Measurements from ENCODE around the gene MVD. TPM values are rescaled to one million over a fixed set of nuclear protein-coding genes. Genes with fewer than 3 reads are reported as not detected.

Gene MVD
- total RNA-seq, 5 donors from 2014 or later (not counting 1 experiment from before 2014, with no cell fraction given), result 52.3 to 81.4 (median 63.4) TPM

DNA sequence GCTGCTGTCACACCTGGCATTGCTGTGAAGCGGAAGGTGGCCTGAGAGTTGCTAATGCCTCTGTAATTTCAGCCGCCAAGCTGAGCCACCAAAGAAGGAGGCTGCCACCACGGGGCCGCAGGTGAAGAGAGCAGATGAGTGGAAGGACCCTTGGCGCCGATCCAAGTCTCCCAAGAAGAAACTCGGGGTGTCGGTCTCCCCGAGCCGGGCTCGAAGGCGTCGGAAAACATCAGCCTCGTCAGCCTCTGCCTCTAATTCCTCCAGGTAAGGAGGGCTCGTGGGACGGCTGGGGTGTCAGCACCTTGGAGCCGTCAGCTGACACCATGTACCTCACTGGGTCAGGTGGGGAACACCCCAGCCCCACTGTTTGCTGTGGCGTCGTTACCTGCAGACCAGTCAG is 40.8 kb downstream of the MVD start:
- Mint-ChIP-seq H3K4me1 (peaks cover 24 to 48% (median 40%) of the 10 kb centered on the region in 3 donors), H3K27me3 (no peaks in the 10 kb centered on the region), H3K9me3 (no peaks in the 10 kb centered on the region), H3K4me3 (no peak overlapping the region), H3K27ac (peak overlapping the region; percentile 39 to 59), H3K36me3 (peaks cover 44% of the 10 kb centered on the region)
- ChIA-PET POLR2A (no interaction called here), CTCF (no interaction called here)
- H3K4me3 ChIP-seq (ENCODE audit: control insufficient read depth in 1 of 2, extremely low read depth in 1 of 2, low read length in 1 of 2), result no peak overlapping the region
- peaks cover 0 to 47% of the 10 kb centered on the region in 2 experiments for H3K4me1 ChIP-seq (ENCODE audit: control insufficient read depth in 1 of 2, extremely low read depth in 1 of 2, insufficient read depth in 2 of 2, low read length in 2 of 2)
- no peak for ATAC-seq (replicated peaks in 1 of 4)
- no peaks in the 10 kb centered on the region for H3K9me3 ChIP-seq
- no peak for DNase-seq
- WGBS (ENCODE audit: insufficient coverage), result 99% methylated on average over 17 of the region's 19 CpGs
- H3K27me3 ChIP-seq (replicated peaks in 1 of 2; ENCODE audit: control insufficient read depth in 2 of 2, extremely low read depth in 1 of 2, insufficient read depth in 2 of 2, low read length in 1 of 2), result no peaks in the 10 kb centered on the region
- peak overlapping the region; percentile 53 for H3K27ac ChIP-seq (ENCODE audit: low read length)
- H3K36me3 ChIP-seq (ENCODE audit: control insufficient read depth in 2 of 2, extremely low read depth in 1 of 2, insufficient read depth in 1 of 2, low read length in 1 of 2), result peaks cover 24 to 72% of the 10 kb centered on the region in 2 donors

DNA sequence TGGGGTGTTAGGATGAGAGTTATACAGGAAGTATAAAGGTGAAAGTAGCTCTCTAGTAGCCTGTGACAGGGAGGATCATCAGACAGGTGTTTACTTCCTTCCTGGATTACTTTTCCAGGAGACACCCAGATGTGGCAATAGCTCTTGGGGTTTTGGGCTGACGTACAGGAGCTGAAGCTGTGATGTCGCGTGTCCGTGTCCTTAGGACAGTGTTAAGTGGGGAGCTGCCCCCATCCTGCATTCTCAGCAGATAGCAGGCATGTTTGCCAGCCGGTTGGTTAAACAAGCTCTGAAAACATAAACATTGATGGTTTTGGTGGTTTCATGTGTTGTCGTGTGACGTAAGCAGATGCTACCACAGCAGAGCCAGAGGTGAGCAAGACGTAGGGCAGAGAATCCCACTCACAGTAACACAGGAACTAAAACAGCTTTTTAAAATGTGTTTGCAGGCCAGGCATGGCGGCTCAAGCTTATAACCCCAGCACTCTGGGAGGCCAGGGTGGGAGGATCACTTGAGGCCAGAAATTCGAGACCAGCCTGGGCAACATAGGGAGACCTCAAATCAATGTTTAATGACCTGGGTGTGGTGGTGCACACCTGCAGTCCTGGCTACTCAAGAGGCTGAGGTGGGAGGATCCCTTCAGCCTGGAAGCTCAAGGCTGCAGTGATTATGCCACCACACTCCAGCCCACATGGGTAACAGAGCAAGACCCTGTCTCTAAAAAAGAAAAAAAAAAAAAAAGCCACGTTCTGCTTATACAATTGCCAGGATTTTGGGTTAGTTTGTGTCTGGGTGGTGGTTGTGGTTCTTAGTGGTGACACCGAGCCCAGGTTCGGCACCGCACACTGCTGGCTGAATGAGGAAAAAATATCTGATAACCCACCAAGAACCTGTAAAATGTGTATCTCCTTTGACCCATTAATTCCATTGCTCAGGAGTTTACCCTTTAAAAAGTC is 42.8 kb downstream of the MVD start:
- H3K4me1 Mint-ChIP-seq, result peaks cover 34 to 51% (median 43%) of the 10 kb centered on the region in 3 donors
- DNase-seq (peak; percentile 28 to 92 (median 76)), ATAC-seq (replicated peaks in 1 of 4) (peak; percentile 83 to 88 (median 86))
- no peaks in the 10 kb centered on the region for H3K27me3 ChIP-seq (replicated peaks in 1 of 2; ENCODE audit: control insufficient read depth in 2 of 2, extremely low read depth in 1 of 2, insufficient read depth in 2 of 2, low read length in 1 of 2)
- 37% methylated on average over 6 of the region's 14 CpGs for WGBS (ENCODE audit: insufficient coverage)
- H3K4me1 ChIP-seq (ENCODE audit: control insufficient read depth in 1 of 2, extremely low read depth in 1 of 2, insufficient read depth in 2 of 2, low read length in 2 of 2), result peaks cover 0 to 47% of the 10 kb centered on the region in 2 experiments
- H3K9me3 ChIP-seq, result no peaks in the 10 kb centered on the region
- H3K27ac ChIP-seq (ENCODE audit: low read length), result peak overlapping the region; percentile 93
- H3K36me3 ChIP-seq (ENCODE audit: control insufficient read depth in 2 of 2, extremely low read depth in 1 of 2, insufficient read depth in 1 of 2, low read length in 1 of 2), result peaks cover 32 to 67% of the 10 kb centered on the region in 2 donors
- no peaks in the 10 kb centered on the region for H3K27me3 Mint-ChIP-seq
- ChIA-PET CTCF (interaction anchor here in 1 of 2 donors (0.7 to 1.8 kb wide), 8 partner anchors 8 to 817 kb away, joined by 3 to 23 read pairs (median 4); partner anchors contain the start of gene ZC3H18), POLR2A (interaction anchor here in 1 of 2 donors (0.5 to 1.7 kb wide), 5 partner anchors 30 to 1267 kb away, joined by 3 to 12 read pairs (median 3); partner anchors contain the start of genes CYBA and ZC3H18)
- H3K4me3 Mint-ChIP-seq, result peak overlapping the region; percentile 15 to 50 (median 47)
- H3K36me3 Mint-ChIP-seq, result peaks cover 33% of the 10 kb centered on the region
- H3K9me3 Mint-ChIP-seq, result no peaks in the 10 kb centered on the region
- peak overlapping the region; percentile 96 for H3K27ac Mint-ChIP-seq
- H3K4me3 ChIP-seq (ENCODE audit: control insufficient read depth in 1 of 2, extremely low read depth in 1 of 2, low read length in 1 of 2), result no peak overlapping the region

DNA sequence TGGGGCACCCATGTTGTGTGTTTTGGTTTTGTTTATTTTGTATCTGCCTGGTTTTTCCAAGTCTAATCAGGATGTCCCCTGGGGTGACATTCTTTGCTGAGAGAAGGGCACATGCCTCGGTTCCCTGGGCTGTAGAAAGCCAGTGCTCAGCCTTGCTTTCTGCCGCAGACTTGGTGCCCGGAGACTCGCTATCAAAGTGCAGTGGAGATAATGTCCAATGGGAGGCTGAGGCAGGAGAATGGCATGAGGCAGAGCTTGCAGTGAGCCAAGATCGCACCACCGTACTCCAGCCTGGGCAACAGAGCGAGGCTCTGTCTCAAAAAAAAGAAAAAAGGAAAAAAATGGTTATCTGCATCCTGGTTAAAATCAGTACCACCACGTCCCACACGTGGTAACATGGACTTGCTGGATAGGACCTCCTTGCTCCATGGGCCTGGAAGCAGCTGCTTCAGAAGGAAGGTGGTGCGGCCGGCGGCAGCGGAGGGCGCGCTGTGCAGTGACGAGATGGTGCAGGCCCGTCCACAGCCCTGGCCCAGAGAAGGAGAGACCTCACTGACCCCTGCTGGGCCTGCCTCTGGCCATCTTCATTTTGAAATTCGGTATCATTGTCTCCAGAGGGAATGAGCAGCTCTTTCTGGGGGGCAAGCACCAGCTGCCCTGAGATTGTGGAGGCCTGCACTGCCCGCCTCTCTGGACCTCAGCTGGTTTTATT is 43.8 kb downstream of the MVD start:
- peaks cover 35 to 53% (median 44%) of the 10 kb centered on the region in 3 donors for H3K4me1 Mint-ChIP-seq
- H3K36me3 Mint-ChIP-seq, result peaks cover 37% of the 10 kb centered on the region
- peaks cover 0 to 47% of the 10 kb centered on the region in 2 experiments for H3K4me1 ChIP-seq (ENCODE audit: control insufficient read depth in 1 of 2, extremely low read depth in 1 of 2, insufficient read depth in 2 of 2, low read length in 2 of 2)
- no peaks in the 10 kb centered on the region for H3K9me3 ChIP-seq
- peaks cover 24 to 63% of the 10 kb centered on the region in 2 donors for H3K36me3 ChIP-seq (ENCODE audit: control insufficient read depth in 2 of 2, extremely low read depth in 1 of 2, insufficient read depth in 1 of 2, low read length in 1 of 2)
- H3K4me3 ChIP-seq (ENCODE audit: control insufficient read depth in 1 of 2, extremely low read depth in 1 of 2, low read length in 1 of 2), result no peak overlapping the region
- no peaks in the 10 kb centered on the region for H3K27me3 ChIP-seq (replicated peaks in 1 of 2; ENCODE audit: control insufficient read depth in 2 of 2, extremely low read depth in 1 of 2, insufficient read depth in 2 of 2, low read length in 1 of 2)
- H3K4me3 Mint-ChIP-seq, result peak overlapping the region in 1 of 3 donors; percentile 15
- H3K27ac Mint-ChIP-seq, result peak overlapping the region; percentile 96
- DNase-seq (peak in 1 of 35 experiments; percentile 26), ATAC-seq (replicated peaks in 1 of 4) (no peak)
- ChIA-PET CTCF (interaction anchor here (0.5 to 1.8 kb wide), 6 partner anchors 10 to 374 kb away, joined by 3 to 23 read pairs (median 6); partner anchors contain the start of gene ZC3H18 (in 1 of the 2)), POLR2A (interaction anchor here in 1 of 2 donors (0.5 to 1.7 kb wide), 3 partner anchors 31 to 1268 kb away, joined by 3 to 12 read pairs (median 3); partner anchors contain the start of genes CYBA and ZC3H18)
- peak overlapping the region; percentile 93 for H3K27ac ChIP-seq (ENCODE audit: low read length)
- no peaks in the 10 kb centered on the region for H3K27me3 Mint-ChIP-seq
- 95% methylated on average over 17 of the region's 19 CpGs for WGBS (ENCODE audit: insufficient coverage)
- H3K9me3 Mint-ChIP-seq, result no peaks in the 10 kb centered on the region

DNA sequence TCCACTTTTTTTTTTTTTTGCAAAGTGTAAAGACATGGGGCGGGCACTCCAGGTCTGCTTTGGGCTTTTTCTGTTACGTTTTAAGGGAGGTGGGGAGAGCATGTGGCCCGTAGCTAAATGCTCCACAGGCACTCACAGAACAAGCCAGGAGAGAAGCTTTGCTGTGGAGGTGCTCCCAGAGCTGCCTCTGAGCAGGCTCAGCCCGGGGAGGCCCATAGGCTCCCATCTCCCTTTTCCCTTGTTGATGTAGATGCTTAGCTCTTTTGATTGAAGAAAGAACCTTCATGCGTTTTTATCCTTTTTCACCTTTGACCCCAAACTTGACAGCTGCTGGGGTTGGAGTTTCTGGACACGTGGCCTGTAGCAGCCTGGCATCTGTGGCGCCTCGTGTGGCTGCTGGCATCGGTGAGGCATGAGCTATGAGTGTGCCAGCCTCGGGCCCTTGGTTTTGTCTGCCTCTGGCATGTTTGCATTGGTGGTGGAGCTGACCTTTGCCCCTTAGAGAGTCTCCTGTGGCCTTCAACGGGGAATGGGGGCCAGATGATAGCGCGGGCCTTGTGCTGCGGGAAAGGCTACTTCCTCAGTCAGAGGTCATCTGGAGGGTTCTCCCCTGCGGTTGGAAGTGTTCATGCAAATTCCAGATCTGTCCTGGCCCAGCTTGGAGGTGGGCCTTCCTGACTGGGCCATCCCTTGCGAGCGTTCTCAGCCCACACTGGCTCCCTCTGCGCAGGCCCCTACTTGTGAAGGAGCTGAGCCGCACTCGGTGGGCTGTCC is 44.5 kb downstream of the MVD start:
- H3K9me3 Mint-ChIP-seq, result no peaks in the 10 kb centered on the region
- CTCF ChIA-PET, result interaction anchor here in 1 of 2 donors (0.5 kb wide), 1 partner anchor 375 kb away, joined by 4 read pairs; no protein-coding TSS in a partner anchor
- Histone ChIP-seq H3K4me1 (ENCODE audit: control insufficient read depth in 1 of 2, extremely low read depth in 1 of 2, insufficient read depth in 2 of 2, low read length in 2 of 2) (peaks cover 0 to 47% of the 10 kb centered on the region in 2 experiments), H3K36me3 (ENCODE audit: control insufficient read depth in 2 of 2, extremely low read depth in 1 of 2, insufficient read depth in 1 of 2, low read length in 1 of 2) (peaks cover 20 to 61% of the 10 kb centered on the region in 2 donors), H3K9me3 (no peaks in the 10 kb centered on the region), H3K4me3 (ENCODE audit: control insufficient read depth in 1 of 2, extremely low read depth in 1 of 2, low read length in 1 of 2) (no peak overlapping the region), H3K27me3 (replicated peaks in 1 of 2; ENCODE audit: control insufficient read depth in 2 of 2, extremely low read depth in 1 of 2, insufficient read depth in 2 of 2, low read length in 1 of 2) (no peaks in the 10 kb centered on the region), H3K27ac (ENCODE audit: low read length) (peak overlapping the region; percentile 93)
- ATAC-seq (replicated peaks in 1 of 4) (no peak), DNase-seq (no peak)
- WGBS (ENCODE audit: insufficient coverage), result 98% methylated on average over 10 of the region's 20 CpGs
- POLR2A ChIA-PET, result interaction anchor here in 1 of 2 donors (1.7 kb wide), 1 partner anchor 48 kb away, joined by 12 read pairs; the partner anchor contains the start of gene ZC3H18
- H3K4me3 Mint-ChIP-seq, result no peak overlapping the region
- H3K4me1 Mint-ChIP-seq, result peaks cover 35 to 56% (median 47%) of the 10 kb centered on the region in 3 donors
- no peaks in the 10 kb centered on the region for H3K27me3 Mint-ChIP-seq
- H3K36me3 Mint-ChIP-seq, result peaks cover 34% of the 10 kb centered on the region
- H3K27ac Mint-ChIP-seq, result peak overlapping the region; percentile 96

DNA sequence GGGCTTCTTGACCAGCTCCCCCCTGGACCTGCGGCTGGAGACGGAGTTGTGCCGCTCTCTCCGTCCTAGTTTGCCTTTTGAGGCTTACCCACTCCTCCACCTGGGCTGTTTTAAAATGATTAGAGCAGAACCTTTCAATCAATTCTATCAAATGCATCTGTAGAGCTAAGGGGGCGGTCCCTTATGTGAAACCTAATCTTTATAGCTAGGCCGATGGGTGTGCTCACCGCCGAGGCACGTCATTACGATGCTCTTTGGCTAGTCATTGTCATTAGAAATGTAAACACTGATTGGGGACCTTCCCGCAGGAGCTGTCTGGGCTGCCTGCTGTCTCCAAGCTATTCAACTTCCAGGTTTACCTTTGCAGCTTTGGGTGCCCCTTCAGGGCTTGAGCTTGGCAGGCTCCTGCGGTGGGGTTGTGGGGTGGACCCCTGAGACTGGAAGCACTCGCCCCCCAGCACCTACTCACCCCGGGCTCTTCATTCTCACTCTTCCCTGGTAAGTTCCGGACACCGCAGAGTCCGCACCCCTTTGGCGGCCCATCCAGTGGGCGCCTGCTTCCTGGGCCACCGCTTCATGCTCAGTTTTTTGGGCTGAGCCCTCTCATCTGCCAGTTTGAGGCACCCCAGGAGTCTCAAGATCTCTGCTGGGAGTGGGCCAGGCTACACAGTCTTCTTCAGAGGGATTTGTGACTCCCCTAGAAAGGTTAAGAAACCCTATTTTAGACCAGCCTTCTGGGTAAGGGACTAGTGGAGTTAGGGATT is 45.4 kb downstream of the MVD start:
- peaks cover 29% of the 10 kb centered on the region for H3K36me3 Mint-ChIP-seq
- H3K27ac ChIP-seq (ENCODE audit: low read length), result no peak overlapping the region
- H3K4me3 Mint-ChIP-seq, result no peak overlapping the region
- H3K27me3 Mint-ChIP-seq, result no peaks in the 10 kb centered on the region
- ATAC-seq (replicated peaks in 1 of 4) (no peak), DNase-seq (no peak)
- CTCF ChIA-PET, result no interaction called here
- peaks cover 0 to 42% of the 10 kb centered on the region in 2 experiments for H3K4me1 ChIP-seq (ENCODE audit: control insufficient read depth in 1 of 2, extremely low read depth in 1 of 2, insufficient read depth in 2 of 2, low read length in 2 of 2)
- peaks cover 37 to 56% (median 53%) of the 10 kb centered on the region in 3 donors for H3K4me1 Mint-ChIP-seq
- POLR2A ChIA-PET, result no interaction called here
- H3K27ac Mint-ChIP-seq, result peak overlapping the region; percentile 96
- no peak overlapping the region for H3K4me3 ChIP-seq (ENCODE audit: control insufficient read depth in 1 of 2, extremely low read depth in 1 of 2, low read length in 1 of 2)
- H3K9me3 ChIP-seq, result no peaks in the 10 kb centered on the region
- H3K27me3 ChIP-seq (replicated peaks in 1 of 2; ENCODE audit: control insufficient read depth in 2 of 2, extremely low read depth in 1 of 2, insufficient read depth in 2 of 2, low read length in 1 of 2), result no peaks in the 10 kb centered on the region
- no peaks in the 10 kb centered on the region for H3K9me3 Mint-ChIP-seq
- 98% methylated on average over 13 of the region's 20 CpGs for WGBS (ENCODE audit: insufficient coverage)
- H3K36me3 ChIP-seq (ENCODE audit: control insufficient read depth in 2 of 2, extremely low read depth in 1 of 2, insufficient read depth in 1 of 2, low read length in 1 of 2), result peaks cover 13 to 60% of the 10 kb centered on the region in 2 donors
